Right lobe of liver (tissue), 4 donors: ENCODE measurements around the gene SLC7A14.

Experiments used
- POLR2A ChIP-seq: fragments of 450-650 bp; IDR thresholded peaks from one replicate; pipeline ENCODE4 v1.6.1; 2017; ENCODE audit warnings: antibody characterized with exemption, mild to moderate bottlenecking
- TF ChIP-seq, protein P1 (sequence below), 4 donors: fragments of 200-600 bp in 3 of 4; fragments of 450-650 bp in 1 of 4; IDR thresholded peaks; one replicate each; pipeline versions ENCODE4 v1.5.1 to v1.8.0; 2016 to 2022; ENCODE audit warnings: antibody characterized with exemption in 4 of 4, mild to moderate bottlenecking in 2 of 4
- donor health status: DM: no; HTN: no; CAD: no.
- donor health status: DM: no; HTN: no; CAD: no.
- donor health status: DM: no; HTN: yes; CAD: no.

DNA sequence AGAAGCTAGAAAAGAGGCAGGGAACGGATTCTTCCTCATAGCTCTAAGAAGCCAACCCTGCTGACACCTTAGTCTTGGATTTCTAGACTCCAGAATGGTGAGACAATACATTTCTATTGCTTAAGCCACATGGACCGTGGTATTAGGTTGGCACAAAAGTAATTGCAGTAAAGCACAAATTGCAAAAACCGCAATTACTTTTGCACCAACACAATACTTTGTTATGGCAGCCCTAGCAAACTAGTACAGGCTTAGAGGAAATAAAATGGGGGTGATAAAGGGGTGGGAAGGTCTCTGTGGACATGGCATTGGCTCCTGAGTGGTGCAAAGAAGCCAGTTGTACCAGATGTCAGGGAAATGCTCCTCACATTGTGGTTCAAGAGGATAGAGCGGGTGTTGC is 56.0 kb downstream of the SLC7A14 start:
- no peak for TF ChIP-seq POLR2A
- TF ChIP-seq, protein P1, sequence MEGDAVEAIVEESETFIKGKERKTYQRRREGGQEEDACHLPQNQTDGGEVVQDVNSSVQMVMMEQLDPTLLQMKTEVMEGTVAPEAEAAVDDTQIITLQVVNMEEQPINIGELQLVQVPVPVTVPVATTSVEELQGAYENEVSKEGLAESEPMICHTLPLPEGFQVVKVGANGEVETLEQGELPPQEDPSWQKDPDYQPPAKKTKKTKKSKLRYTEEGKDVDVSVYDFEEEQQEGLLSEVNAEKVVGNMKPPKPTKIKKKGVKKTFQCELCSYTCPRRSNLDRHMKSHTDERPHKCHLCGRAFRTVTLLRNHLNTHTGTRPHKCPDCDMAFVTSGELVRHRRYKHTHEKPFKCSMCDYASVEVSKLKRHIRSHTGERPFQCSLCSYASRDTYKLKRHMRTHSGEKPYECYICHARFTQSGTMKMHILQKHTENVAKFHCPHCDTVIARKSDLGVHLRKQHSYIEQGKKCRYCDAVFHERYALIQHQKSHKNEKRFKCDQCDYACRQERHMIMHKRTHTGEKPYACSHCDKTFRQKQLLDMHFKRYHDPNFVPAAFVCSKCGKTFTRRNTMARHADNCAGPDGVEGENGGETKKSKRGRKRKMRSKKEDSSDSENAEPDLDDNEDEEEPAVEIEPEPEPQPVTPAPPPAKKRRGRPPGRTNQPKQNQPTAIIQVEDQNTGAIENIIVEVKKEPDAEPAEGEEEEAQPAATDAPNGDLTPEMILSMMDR (IDR thresholded peaks at IDR 0.05), result no peak
